Hepatocyte (in vitro differentiated cells): ENCODE results near the gene ASS1. TPM values are rescaled to one million over a fixed set of nuclear protein-coding genes. Genes with fewer than 3 reads are reported as not detected.

Experiments used
- DNase-seq: peaks from one replicate; pipeline ENCODE4 v3.0.0-alpha.2; 2016; ENCODE audit warnings: low spot score
- H2AFZ ChIP-seq: fragments of 200-600 bp; sonication (generic); 2 replicates; pipeline ENCODE4 v1.6.0; 2016; ENCODE audit warnings: antibody characterized with exemption, mild to moderate bottlenecking
- H3K27ac ChIP-seq: fragments of 200-600 bp; sonication (generic); 2 replicates; pipeline ENCODE4 v1.5.1; 2016; ENCODE audit warnings: mild to moderate bottlenecking
- H3K27me3 ChIP-seq: fragments of 200-600 bp; sonication (generic); 2 replicates; pipeline ENCODE4 v1.6.1; 2016
- H3K36me3 ChIP-seq: fragments of 200-600 bp; sonication (generic); replicated peaks from 2 replicates; pipeline ENCODE4 v1.5.1; 2016; ENCODE audit warnings: low read depth; ENCODE audit not compliant: insufficient read depth
- H3K4me1 ChIP-seq: fragments of 200-600 bp; sonication (generic); 2 replicates; pipeline ENCODE4 v1.5.1; 2016; ENCODE audit warnings: mild to moderate bottlenecking, moderate library complexity; ENCODE audit not compliant: insufficient read depth
- H3K4me2 ChIP-seq: fragments of 200-600 bp; sonication (generic); 2 replicates; pipeline ENCODE4 v1.6.0; 2016
- H3K4me3 ChIP-seq: fragments of 200-600 bp; sonication (generic); 2 replicates; pipeline ENCODE4 v1.5.1; 2016; ENCODE audit warnings: mild to moderate bottlenecking
- H3K79me2 ChIP-seq: fragments of 200-600 bp; sonication (generic); 2 replicates; pipeline ENCODE4 v1.6.0; 2017; ENCODE audit warnings: mild to moderate bottlenecking
- H3K9me2 ChIP-seq: fragments of 200-600 bp; sonication (generic); replicated peaks from 2 replicates; pipeline ENCODE4 v1.6.0; 2017; ENCODE audit warnings: mild to moderate bottlenecking; ENCODE audit not compliant: insufficient read depth
- H3K9me3 ChIP-seq: fragments of 200-600 bp; sonication (generic); 2 replicates; pipeline ENCODE4 v1.5.1; 2016; ENCODE audit warnings: low read depth, mild to moderate bottlenecking
- H4K20me1 ChIP-seq: fragments of 200-600 bp; sonication (generic); 2 replicates; pipeline ENCODE4 v1.6.0; 2016; ENCODE audit warnings: mild to moderate bottlenecking; ENCODE audit not compliant: insufficient read depth, poor library complexity, severe bottlenecking
- CTCF ChIP-seq: fragments of 200-600 bp; sonication (generic); IDR thresholded peaks from 2 replicates; pipeline ENCODE4 v1.5.1; 2016; ENCODE audit warnings: antibody characterized with exemption, mild to moderate bottlenecking; ENCODE audit not compliant: poor library complexity
- EZH2 ChIP-seq: fragments of 200-600 bp; sonication (generic); IDR thresholded peaks from 2 replicates; pipeline ENCODE4 v1.6.1; 2016; ENCODE audit warnings: antibody characterized with exemption, mild to moderate bottlenecking, borderline replicate concordance
- EZH2phosphoT487 ChIP-seq: fragments of 200-600 bp; sonication (generic); IDR thresholded peaks from one replicate; pipeline ENCODE4 v1.6.1; 2018; ENCODE audit warnings: antibody characterized with exemption, mild to moderate bottlenecking, low read depth, moderate library complexity; ENCODE audit not compliant: unreplicated experiment, severe bottlenecking
- WGBS: methylation state at CpG from one replicate; pipeline ENCODE4 v1.1.6; 2016; ENCODE audit warnings: low lambda C conversion rate; ENCODE audit errors: missing lambda C conversion rate; 5-methylcytosine and 5-hydroxymethylcytosine counted together
- polyA plus RNA-seq: library from polyadenylated mRNA; unstranded; fragments of >200 nt; fragmentation: Nextera tagmentation; extraction: Ambion mirVana; gene quantifications from 2 replicates; pipeline ENCODE4 v1.2.1, GENCODE V29; 2016
- total RNA-seq: library from RNA; depleted of rRNA; stranded (reverse); fragments of >200 nt; gene quantifications from 2 replicates; pipeline ENCODE4 v1.2.3, GENCODE V29; 2014

ASS1 gene
- total and polyA plus RNA-seq, 2 experiments from 2014 or later: 145 to 292 TPM

GRCh38 chr9:130477564-130477963 is 32.8 kb downstream of the ASS1 start:
- H3K9me2 ChIP-seq: no peaks in the 10 kb centered on the region
- H3K27ac ChIP-seq: no peak overlapping the region
- no peak overlapping the region for H3K4me2 ChIP-seq
- WGBS: 86% methylated on average over 12 of the region's 12 CpGs
- no peaks in the 10 kb centered on the region for H3K36me3 ChIP-seq
- no peak overlapping the region for H3K4me3 ChIP-seq
- H3K79me2 ChIP-seq: no peaks in the 10 kb centered on the region
- DNase-seq: no peak
- no peaks in the 10 kb centered on the region for H3K9me3 ChIP-seq
- TF ChIP-seq EZH2: no peak
- no peaks in the 10 kb centered on the region for H4K20me1 ChIP-seq
- H2AFZ ChIP-seq: no peak overlapping the region
- H3K27me3 ChIP-seq: no peaks in the 10 kb centered on the region
- H3K4me1 ChIP-seq: no peaks in the 10 kb centered on the region

- Histone ChIP-seq H3K4me2 (no peak overlapping the region), H3K9me3 (no peaks in the 10 kb centered on the region), H3K4me3 (no peak overlapping the region), H3K79me2 (no peaks in the 10 kb centered on the region), H4K20me1 (no peaks in the 10 kb centered on the region), H3K4me1 (no peaks in the 10 kb centered on the region), H3K27ac (no peak overlapping the region), H2AFZ (no peak overlapping the region), H3K27me3 (no peaks in the 10 kb centered on the region), H3K36me3 (no peaks in the 10 kb centered on the region), H3K9me2 (no peaks in the 10 kb centered on the region)
- no peak for TF ChIP-seq EZH2
- no peak for TF ChIP-seq CTCF
- no peak for TF ChIP-seq EZH2phosphoT487
- 89% methylated on average over 9 of the region's 9 CpGs for WGBS
- DNase-seq: no peak
These were observed 33.4 kb downstream of the ASS1 start for GRCh38 chr9:130478152-130478551.

- H3K36me3 ChIP-seq: no peaks in the 10 kb centered on the region
- no peaks in the 10 kb centered on the region for H4K20me1 ChIP-seq
- no peaks in the 10 kb centered on the region for H3K9me3 ChIP-seq
- no peak for DNase-seq
- H3K79me2 ChIP-seq: no peaks in the 10 kb centered on the region
- H3K4me1 ChIP-seq: no peaks in the 10 kb centered on the region
- WGBS: 93% methylated on average over 33 of the region's 35 CpGs
- no peak for TF ChIP-seq EZH2phosphoT487
- no peak for TF ChIP-seq CTCF
- TF ChIP-seq EZH2: no peak
- no peak overlapping the region for H3K4me2 ChIP-seq
- no peaks in the 10 kb centered on the region for H3K9me2 ChIP-seq
- H3K27ac ChIP-seq: no peak overlapping the region
- no peak overlapping the region for H3K4me3 ChIP-seq
- no peaks in the 10 kb centered on the region for H3K27me3 ChIP-seq
- H2AFZ ChIP-seq: no peak overlapping the region
These were observed 34.2 kb downstream of the ASS1 start for GRCh38 chr9:130478736-130479575.

- no peaks in the 10 kb centered on the region for H3K79me2 ChIP-seq
- DNase-seq: no peak
- WGBS: 90% methylated on average over 19 of the region's 19 CpGs
- H3K9me2 ChIP-seq: no peaks in the 10 kb centered on the region
- no peaks in the 10 kb centered on the region for H3K36me3 ChIP-seq
- H4K20me1 ChIP-seq: no peaks in the 10 kb centered on the region
- H3K4me1 ChIP-seq: no peaks in the 10 kb centered on the region
- no peak for TF ChIP-seq EZH2
- TF ChIP-seq CTCF: no peak
- no peak for TF ChIP-seq EZH2phosphoT487
- no peak overlapping the region for H3K4me2 ChIP-seq
- no peaks in the 10 kb centered on the region for H3K9me3 ChIP-seq
- no peak overlapping the region for H2AFZ ChIP-seq
- H3K27me3 ChIP-seq: no peaks in the 10 kb centered on the region
- H3K27ac ChIP-seq: no peak overlapping the region
- H3K4me3 ChIP-seq: no peak overlapping the region
These were observed 34.8 kb downstream of the ASS1 start for GRCh38 chr9:130479587-130479986.
